Measurements from ENCODE around the gene ETS1. TPM values are rescaled to one million over a fixed set of nuclear protein-coding genes. Genes with fewer than 3 reads are reported as not detected.

The ETS1 gene
- total RNA-seq, 1 donor from 2014 or later: 121 TPM

- TF ChIP-seq CTCF (IDR thresholded peaks at IDR 0.05): no peak
- Histone ChIP-seq H3K9me3 (no peaks in the 10 kb centered on the region), H3K27me3 (no peaks in the 10 kb centered on the region), H3K36me3 (no peaks in the 10 kb centered on the region), H3K4me3 (no peak overlapping the region), H3K4me1 (no peaks in the 10 kb centered on the region), H3K27ac (no peak overlapping the region)
- intact Hi-C loops (cut with DNase I): no loop called here
- ATAC-seq (no peak), DNase-seq (no peak)
Observed at GRCh38 chr11:128434411-128434810, 152.9 kb downstream of the ETS1 start.

- Histone ChIP-seq H3K36me3 (no peaks in the 10 kb centered on the region), H3K27me3 (no peaks in the 10 kb centered on the region), H3K4me3 (no peak overlapping the region), H3K27ac (no peak overlapping the region), H3K9me3 (no peaks in the 10 kb centered on the region), H3K4me1 (no peaks in the 10 kb centered on the region)
- no peak for ATAC-seq
- TF ChIP-seq CTCF (IDR thresholded peaks at IDR 0.05): no peak
- no peak for DNase-seq
- intact Hi-C loops (cut with DNase I): no loop called here
Observed at GRCh38 chr11:128432926-128433325, 154.4 kb downstream of the ETS1 start.

- ATAC-seq (no peak), DNase-seq (no peak)
- intact Hi-C loops (cut with DNase I): no loop called here
- Histone ChIP-seq H3K36me3 (no peaks in the 10 kb centered on the region), H3K4me1 (no peaks in the 10 kb centered on the region), H3K9me3 (no peaks in the 10 kb centered on the region), H3K27me3 (no peaks in the 10 kb centered on the region), H3K4me3 (no peak overlapping the region), H3K27ac (no peak overlapping the region)
- TF ChIP-seq CTCF (IDR thresholded peaks at IDR 0.05): no peak
Observed at GRCh38 chr11:128431931-128432330, 155.4 kb downstream of the ETS1 start.

GRCh38 chr11:128428935-128429334 is 158.4 kb downstream of the ETS1 start:
- no peak for TF ChIP-seq CTCF (IDR thresholded peaks at IDR 0.05)
- no peaks in the 10 kb centered on the region for H3K9me3 ChIP-seq
- no peaks in the 10 kb centered on the region for H3K36me3 ChIP-seq
- H3K4me1 ChIP-seq: peaks cover 5% of the 10 kb centered on the region
- H3K27me3 ChIP-seq: no peaks in the 10 kb centered on the region
- H3K27ac ChIP-seq: no peak overlapping the region
- intact Hi-C loops (cut with DNase I): no loop called here
- DNase-seq (no peak), ATAC-seq (peak; percentile 53)
- no peak overlapping the region for H3K4me3 ChIP-seq

- DNase-seq (no peak), ATAC-seq (peak; percentile 63)
- no peaks in the 10 kb centered on the region for H3K9me3 ChIP-seq
- H3K36me3 ChIP-seq: no peaks in the 10 kb centered on the region
- H3K4me1 ChIP-seq: peaks cover 8% of the 10 kb centered on the region
- TF ChIP-seq CTCF (IDR thresholded peaks at IDR 0.05): no peak
- H3K27me3 ChIP-seq: no peaks in the 10 kb centered on the region
- intact Hi-C loops (cut with DNase I): no loop called here
- no peak overlapping the region for H3K4me3 ChIP-seq
- H3K27ac ChIP-seq: peak overlapping the region; percentile 77
Observed at GRCh38 chr11:128424851-128425285, 162.5 kb downstream of the ETS1 start.

- intact Hi-C loops (cut with DNase I): no loop called here
- H3K27me3 ChIP-seq: no peaks in the 10 kb centered on the region
- no peak for TF ChIP-seq CTCF (IDR thresholded peaks at IDR 0.05)
- peaks cover 8% of the 10 kb centered on the region for H3K4me1 ChIP-seq
- no peak overlapping the region for H3K4me3 ChIP-seq
- no peaks in the 10 kb centered on the region for H3K36me3 ChIP-seq
- no peaks in the 10 kb centered on the region for H3K9me3 ChIP-seq
- no peak for DNase-seq
- H3K27ac ChIP-seq: peak overlapping the region; percentile 77
- peak; percentile 45 for ATAC-seq
Observed at GRCh38 chr11:128424271-128424711, 163.1 kb downstream of the ETS1 start.

All from upper lobe of right lung (tissue), 1 donor.